Heart left ventricle (tissue), 16 donors: Measurements from ENCODE around the gene APOBEC3H. TPM values are rescaled to one million over a fixed set of nuclear protein-coding genes. Genes with fewer than 3 reads are reported as not detected.

Experiments used
- ATAC-seq, 4 donors: fragments of 200-7000 bp; cut with Tn5 transposase; one replicate each; pipeline ENCODE4 v1.9.1; 2020 to 2022; ENCODE audit warnings: moderate library complexity in 4 of 4, mild to moderate bottlenecking in 3 of 4, moderate number of reproducible peaks in 1 of 4
- DNase-seq, 5 donors: peaks; one replicate each; pipeline ENCODE4 v3.0.0-alpha.2; 2020
- H3K27ac ChIP-seq, 12 donors: fragments of 200-600 bp; sonication (generic) in 4 of 12; one replicate each; pipeline versions ENCODE4 v1.5.0 to v1.8.0; 2016 to 2022; ENCODE audit warnings: mild to moderate bottlenecking in 2 of 12
- H3K27me3 ChIP-seq, 9 donors: fragments of 200-600 bp; sonication (generic) in 2 of 9; one replicate each; pipeline versions ENCODE4 v1.5.1 to v1.8.0; 2016 to 2022; ENCODE audit warnings: mild to moderate bottlenecking in 3 of 9
- H3K36me3 ChIP-seq, 9 donors: fragments of 200-600 bp; sonication (generic) in 2 of 9; one replicate each; pipeline versions ENCODE4 v1.5.0 to v1.8.0; 2018 to 2022; ENCODE audit warnings: mild to moderate bottlenecking in 2 of 9
- H3K4me1 ChIP-seq, 12 donors: fragments of 200-600 bp; sonication (generic) in 4 of 12; one replicate each; pipeline versions ENCODE4 v1.5.0 to v1.8.0; 2016 to 2022; ENCODE audit warnings: mild to moderate bottlenecking in 3 of 12
- H3K4me3 ChIP-seq, 12 donors: fragments of 200-600 bp; sonication (generic) in 4 of 12; one replicate each; pipeline versions ENCODE4 v1.5.0 to v1.8.0; 2017 to 2022; ENCODE audit warnings: mild to moderate bottlenecking in 9 of 12, moderate library complexity in 4 of 12
- H3K9me3 ChIP-seq, 12 donors: fragments of 200-600 bp; sonication (generic) in 4 of 12; one replicate each; pipeline versions ENCODE4 v1.5.0 to v1.8.0; 2016 to 2022; ENCODE audit warnings: mild to moderate bottlenecking in 1 of 12
- POLR2A ChIP-seq, 2 donors: fragments of 450-650 bp; IDR thresholded peaks; one replicate each; pipeline ENCODE4 v1.6.1; 2017; ENCODE audit warnings: antibody characterized with exemption in 2 of 2, mild to moderate bottlenecking in 2 of 2, moderate library complexity in 2 of 2
- WGBS, 4 donors: extraction: QIAGEN DNeasy Blood & Tissue Kit in 2 of 4; methylation state at CpG; one replicate each; pipeline versions ENCODE4 v1.1.5 to v1.1.7; 2013 to 2018; 5-methylcytosine and 5-hydroxymethylcytosine counted together
- intact Hi-C, 10 donors: fragments of 100-400 bp; cut with DNase I; formaldehyde crosslinking; loops; one replicate each; pipeline versions ENCODE4 v1.11.1 to v1.14.2; 2022
- polyA plus RNA-seq, 2 donors: library from polyadenylated mRNA; stranded (reverse); fragments of 200-250 nt; gene quantifications; one replicate each; pipeline ENCODE4 v1.2.3, GENCODE V29; 2013
- total RNA-seq, 9 donors: library from RNA; depleted of rRNA in 2 of 9; stranded (reverse); fragments of >200 nt in 2 of 9; fragmentation: NEBNext Ultra II Directional in 3 of 9; extraction: Animal tissue kit (Norgen Biotek cat#: 25700) in 3 of 9; gene quantifications; one replicate each; pipeline versions ENCODE4 v1.1.0 to v1.2.4, GENCODE V29; 2016 to 2023
- TF ChIP-seq, protein P1 (sequence below), 12 donors: fragments of 200-600 bp; sonication (generic) in 4 of 12; IDR thresholded peaks; one replicate each; pipeline versions ENCODE4 v1.5.0 to v1.8.0; 2018 to 2022; ENCODE audit warnings: antibody characterized with exemption in 12 of 12, mild to moderate bottlenecking in 5 of 12
- donor health status: ischemic (EF 13 %, LVEDD 7.1; RV severe dilation, severe dysfunction).
- donor health status: healthy with polysubstance abuse.
- donor health status: DM: no; HTN: yes; CAD: no.
- donor health status: DM: no; HTN: no; CAD: no.
- donor health status: ischemic (EF 25% LVEDD 6.9; RV normal size, moderate dysfunction).
- donor health status: ischemic (EF 25% LVEDD 5.7; RV mildly dilated, moderate dysfunction).
- donor health status: healthy.
- donor health status: DM: yes; HTN: yes; CAD: no.
- donor health status: ischemic (EF 35%, LVEDD 5.7; RV mildly dilated, moderate dysfunction).
- donor health status: nonischemic (EF 11% LVEDD 7.7; RV severe dilation, severe dysfunction).
- donor health status: DM: yes; HTN: yes; CAD: no.
- donor health status: PGD.
- donor health status: ischemic (EF 29% LVEDD 5.4; RV normal size, mild dysfunction).
- donor health status: nonischemic (EF 23%, LVEDD 6.1; RV moderate dilation, normal function).

Gene APOBEC3H
- total and polyA plus RNA-seq, 11 donors: 0.21 to 1.7 (median 0.60) TPM; not detected in 6

DNA sequence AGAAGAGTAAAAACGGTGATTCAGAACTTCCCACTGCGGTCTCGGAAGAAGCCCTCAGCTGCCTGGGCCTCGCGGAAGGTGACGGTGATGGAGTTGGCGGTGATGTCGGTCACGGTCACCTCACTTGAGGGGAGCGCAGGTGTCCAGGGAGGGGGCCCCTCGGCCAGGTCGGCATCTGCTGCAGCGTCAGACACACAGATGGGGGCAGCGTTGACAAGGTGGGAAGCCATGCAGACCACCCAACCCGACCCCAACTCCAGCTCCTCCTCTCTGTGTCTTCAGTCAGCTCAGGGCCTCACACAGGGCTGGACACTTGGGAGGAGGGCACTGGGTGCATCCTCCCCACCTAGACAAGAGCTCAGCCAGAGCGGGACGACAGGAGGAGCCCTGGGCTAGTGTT lies 36.8 kb downstream of the APOBEC3H start:
- ATAC-seq: no peak
- intact Hi-C loops: loop anchor here in 1 of 10 donors (10.0 kb wide), 1 partner anchor 369 kb away; no protein-coding TSS in a partner anchor
- TF ChIP-seq, protein P1, sequence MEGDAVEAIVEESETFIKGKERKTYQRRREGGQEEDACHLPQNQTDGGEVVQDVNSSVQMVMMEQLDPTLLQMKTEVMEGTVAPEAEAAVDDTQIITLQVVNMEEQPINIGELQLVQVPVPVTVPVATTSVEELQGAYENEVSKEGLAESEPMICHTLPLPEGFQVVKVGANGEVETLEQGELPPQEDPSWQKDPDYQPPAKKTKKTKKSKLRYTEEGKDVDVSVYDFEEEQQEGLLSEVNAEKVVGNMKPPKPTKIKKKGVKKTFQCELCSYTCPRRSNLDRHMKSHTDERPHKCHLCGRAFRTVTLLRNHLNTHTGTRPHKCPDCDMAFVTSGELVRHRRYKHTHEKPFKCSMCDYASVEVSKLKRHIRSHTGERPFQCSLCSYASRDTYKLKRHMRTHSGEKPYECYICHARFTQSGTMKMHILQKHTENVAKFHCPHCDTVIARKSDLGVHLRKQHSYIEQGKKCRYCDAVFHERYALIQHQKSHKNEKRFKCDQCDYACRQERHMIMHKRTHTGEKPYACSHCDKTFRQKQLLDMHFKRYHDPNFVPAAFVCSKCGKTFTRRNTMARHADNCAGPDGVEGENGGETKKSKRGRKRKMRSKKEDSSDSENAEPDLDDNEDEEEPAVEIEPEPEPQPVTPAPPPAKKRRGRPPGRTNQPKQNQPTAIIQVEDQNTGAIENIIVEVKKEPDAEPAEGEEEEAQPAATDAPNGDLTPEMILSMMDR (IDR thresholded peaks at IDR 0.05): no peak
- no peak for TF ChIP-seq POLR2A (IDR thresholded peaks at IDR 0.05)
- peaks cover 0 to 53% (median 19%) of the 10 kb centered on the region in 9 donors for H3K36me3 ChIP-seq
- no peak overlapping the region for H3K27ac ChIP-seq
- H3K4me1 ChIP-seq: peaks cover 0 to 33% (median 15%) of the 10 kb centered on the region in 12 donors
- no peaks in the 10 kb centered on the region for H3K9me3 ChIP-seq
- no peak overlapping the region for H3K4me3 ChIP-seq
- 87 to 91% (median 89%) methylated on average over 15 to 17 of the region's 17 CpGs for WGBS, 4 donors
- H3K27me3 ChIP-seq: no peaks in the 10 kb centered on the region
- DNase-seq: no peak

DNA sequence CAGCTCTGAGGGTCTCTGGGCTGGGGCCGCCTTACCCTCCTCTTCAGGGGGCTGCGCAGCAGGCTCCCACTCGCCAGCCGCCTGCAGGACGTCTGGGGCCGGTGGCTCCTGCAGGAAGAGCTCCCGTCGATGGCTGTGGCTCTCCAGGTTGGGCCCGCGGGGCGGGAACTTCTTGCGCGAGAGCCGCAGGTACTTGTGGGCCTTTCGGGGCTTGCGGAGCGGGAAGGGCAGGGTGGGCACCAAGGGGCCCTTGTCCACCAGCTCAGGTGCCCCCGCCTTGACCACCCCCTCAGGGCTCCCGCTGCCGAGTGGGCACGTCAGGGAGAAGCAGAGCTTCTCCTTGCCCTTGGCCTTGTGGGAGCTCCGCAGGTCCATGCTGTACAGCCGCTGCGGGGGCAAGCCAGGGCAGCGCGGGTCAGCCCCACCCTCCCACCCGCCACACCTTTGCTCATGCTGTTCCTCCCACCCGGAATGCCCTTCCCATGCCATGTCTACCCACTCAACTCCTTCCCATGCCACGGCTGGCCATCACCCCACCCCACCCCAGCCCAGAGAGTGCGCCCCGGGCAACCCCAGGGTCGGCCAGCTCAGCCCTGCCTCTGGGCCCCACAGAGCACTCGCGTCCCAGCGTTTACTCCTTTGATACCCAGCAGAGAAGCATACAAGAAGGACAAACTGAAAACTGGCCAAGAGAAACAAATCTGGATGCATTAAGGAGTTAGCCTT lies 37.5 kb downstream of the APOBEC3H start:
- Histone ChIP-seq H3K4me3 (no peak overlapping the region), H3K27me3 (no peaks in the 10 kb centered on the region), H3K27ac (peak overlapping the region in 1 of 12 donors; percentile 57), H3K36me3 (peaks cover 0 to 57% (median 19%) of the 10 kb centered on the region in 9 donors), H3K9me3 (no peaks in the 10 kb centered on the region), H3K4me1 (peaks cover 0 to 33% (median 15%) of the 10 kb centered on the region in 12 donors)
- no peak for TF ChIP-seq POLR2A (IDR thresholded peaks at IDR 0.05)
- TF ChIP-seq, protein P1 (IDR thresholded peaks at IDR 0.05): no peak
- intact Hi-C loops: loop anchor here in 2 of 10 donors (5.0 to 10.0 kb wide), 2 partner anchors 262 to 370 kb away; partner anchors contain the start of gene CBX6 (in 1 of the 2)
- 78 to 92% (median 87%) methylated on average over 12 to 35 of the region's 35 CpGs for WGBS, 4 donors
- no peak for DNase-seq
- no peak for ATAC-seq

DNA sequence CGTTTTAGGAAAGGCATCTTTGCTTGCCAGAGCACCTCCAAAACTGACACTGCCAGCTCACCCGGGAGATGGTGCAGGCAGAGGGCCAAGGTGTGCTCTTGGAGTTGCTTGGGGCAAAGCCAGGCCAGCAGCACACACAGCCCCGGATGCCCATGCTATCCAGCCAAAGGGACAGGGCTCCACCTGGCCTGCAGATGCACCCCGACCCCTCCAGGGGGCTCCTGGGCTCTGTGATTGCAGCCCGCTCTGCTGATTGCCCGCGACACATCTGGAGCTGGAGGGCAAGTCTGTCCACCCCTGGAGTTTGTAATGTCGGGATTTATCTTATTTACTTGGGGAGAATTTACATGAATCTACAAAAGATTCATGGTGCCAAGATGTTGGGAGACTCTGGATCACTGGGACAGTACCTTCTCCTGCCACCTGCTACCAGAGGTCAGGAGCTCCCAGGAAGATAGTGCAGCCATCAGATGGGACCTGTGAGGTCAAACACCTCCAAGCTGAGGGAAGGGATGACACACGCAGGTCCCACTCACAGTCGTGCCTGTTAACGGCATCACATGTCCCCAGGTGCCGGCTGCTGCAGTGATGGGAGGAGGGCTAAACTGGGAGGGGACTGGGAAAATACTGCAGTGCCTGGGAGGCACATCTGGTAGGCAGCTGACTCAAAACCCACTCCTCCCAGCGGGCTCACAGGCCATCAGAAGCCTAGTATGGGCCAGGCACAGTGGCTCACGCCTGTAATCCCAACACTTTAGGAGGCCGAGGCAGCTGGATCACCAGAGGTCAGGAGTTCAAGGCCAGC lies 38.2 kb downstream of the APOBEC3H start:
- TF ChIP-seq POLR2A (IDR thresholded peaks at IDR 0.05): no peak
- TF ChIP-seq, protein P1 (IDR thresholded peaks at IDR 0.05): peak in 11 of 12 donors; percentile 24 to 67 (median 44)
- ATAC-seq: peak in 3 of 4 donors; percentile 66 to 75 (median 73)
- H3K9me3 ChIP-seq: no peaks in the 10 kb centered on the region
- peak; percentile 49 to 82 (median 68) for DNase-seq
- peak overlapping the region in 1 of 12 donors; percentile 57 for H3K27ac ChIP-seq
- peaks cover 0 to 58% (median 19%) of the 10 kb centered on the region in 9 donors for H3K36me3 ChIP-seq
- no peak overlapping the region for H3K4me3 ChIP-seq
- H3K27me3 ChIP-seq: no peaks in the 10 kb centered on the region
- intact Hi-C loops: loop anchor here in 2 of 10 donors (5.0 to 10.0 kb wide), 2 partner anchors 263 to 370 kb away; partner anchors contain the start of gene CBX6 (in 1 of the 2)
- H3K4me1 ChIP-seq: peaks cover 0 to 32% (median 15%) of the 10 kb centered on the region in 12 donors
- WGBS, 4 donors: 48 to 62% (median 48%) methylated on average over 10 to 15 of the region's 15 CpGs
